Measurements from ENCODE around the gene ABCC10.
A peak's percentile ranks its signal among the peaks of the same experiment; 100 is the strongest.

ABCC10 gene

DNA sequence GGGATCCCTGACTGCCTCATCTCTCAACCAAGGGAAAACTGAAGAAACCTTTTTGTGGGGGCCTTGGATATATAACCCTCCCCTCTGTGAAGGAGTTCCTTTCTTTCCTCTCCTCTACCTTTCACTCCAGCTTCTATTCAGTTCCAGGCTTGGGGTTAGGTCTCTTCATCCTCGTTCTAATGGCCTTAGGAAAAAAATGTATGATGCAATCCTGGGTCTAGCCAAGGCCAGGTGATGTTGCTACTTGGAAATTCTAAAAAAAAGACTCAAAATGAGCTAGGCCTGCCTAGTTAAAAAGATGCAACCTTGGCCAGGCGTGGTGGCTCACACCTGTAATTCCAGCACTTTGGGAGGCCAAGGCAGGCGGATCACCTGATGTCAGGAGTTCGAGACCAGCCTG lies 7.6 kb downstream of the ABCC10 start:
- DNase-seq (ENCODE audit: extremely low read depth, low read depth) = no peak
- no peak overlapping the region for H3K4me3 ChIP-seq (replicated peaks; ENCODE audit: low read depth, low read length)
- TF ChIP-seq, protein P1, sequence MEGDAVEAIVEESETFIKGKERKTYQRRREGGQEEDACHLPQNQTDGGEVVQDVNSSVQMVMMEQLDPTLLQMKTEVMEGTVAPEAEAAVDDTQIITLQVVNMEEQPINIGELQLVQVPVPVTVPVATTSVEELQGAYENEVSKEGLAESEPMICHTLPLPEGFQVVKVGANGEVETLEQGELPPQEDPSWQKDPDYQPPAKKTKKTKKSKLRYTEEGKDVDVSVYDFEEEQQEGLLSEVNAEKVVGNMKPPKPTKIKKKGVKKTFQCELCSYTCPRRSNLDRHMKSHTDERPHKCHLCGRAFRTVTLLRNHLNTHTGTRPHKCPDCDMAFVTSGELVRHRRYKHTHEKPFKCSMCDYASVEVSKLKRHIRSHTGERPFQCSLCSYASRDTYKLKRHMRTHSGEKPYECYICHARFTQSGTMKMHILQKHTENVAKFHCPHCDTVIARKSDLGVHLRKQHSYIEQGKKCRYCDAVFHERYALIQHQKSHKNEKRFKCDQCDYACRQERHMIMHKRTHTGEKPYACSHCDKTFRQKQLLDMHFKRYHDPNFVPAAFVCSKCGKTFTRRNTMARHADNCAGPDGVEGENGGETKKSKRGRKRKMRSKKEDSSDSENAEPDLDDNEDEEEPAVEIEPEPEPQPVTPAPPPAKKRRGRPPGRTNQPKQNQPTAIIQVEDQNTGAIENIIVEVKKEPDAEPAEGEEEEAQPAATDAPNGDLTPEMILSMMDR (IDR thresholded peaks at IDR 0.05; ENCODE audit: low read depth, low read length, missing control alignments) = no peak

DNA sequence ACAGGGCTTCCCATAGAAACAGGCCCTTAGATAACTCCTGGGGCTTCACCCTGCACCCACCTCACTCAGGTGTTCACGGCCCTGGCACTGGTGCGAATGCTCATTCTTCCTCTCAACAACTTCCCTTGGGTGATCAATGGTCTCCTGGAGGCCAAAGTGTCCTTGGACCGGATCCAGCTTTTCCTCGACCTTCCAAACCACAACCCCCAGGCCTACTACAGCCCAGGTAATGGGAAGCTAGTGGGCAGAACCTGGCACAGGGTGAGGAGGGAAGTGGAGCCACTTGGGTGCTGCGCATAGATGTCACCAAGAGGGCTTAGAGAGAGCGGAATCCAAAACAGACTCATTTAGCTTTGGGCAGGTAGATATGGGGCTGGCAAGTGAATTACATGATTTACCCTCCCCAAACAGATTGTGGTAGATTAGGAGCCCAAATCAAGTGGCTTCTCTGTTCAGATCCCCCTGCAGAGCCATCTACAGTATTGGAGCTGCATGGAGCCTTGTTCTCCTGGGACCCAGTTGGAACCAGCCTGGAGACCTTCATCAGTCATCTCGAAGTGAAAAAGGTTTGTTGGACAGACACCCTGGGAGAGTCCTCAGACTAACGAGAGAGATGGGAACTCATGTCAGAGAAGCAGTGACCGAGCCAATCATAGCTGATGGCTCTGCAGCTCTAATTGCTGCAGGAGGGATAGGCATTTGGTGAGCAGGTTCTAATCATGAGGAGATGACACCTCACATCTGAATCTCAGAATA lies 8.5 kb downstream of the ABCC10 start:
- TF ChIP-seq, protein P1 (IDR thresholded peaks at IDR 0.05; ENCODE audit: low read depth, low read length, missing control alignments) = no peak
- no peak for DNase-seq (ENCODE audit: extremely low read depth, low read depth)
- no peak overlapping the region for H3K4me3 ChIP-seq (replicated peaks; ENCODE audit: low read depth, low read length)

- TF ChIP-seq, protein P1 (IDR thresholded peaks at IDR 0.05; ENCODE audit: low read depth, low read length, missing control alignments) = no peak
- DNase-seq (ENCODE audit: extremely low read depth, low read depth) = peak; percentile 78
- H3K4me3 ChIP-seq (replicated peaks; ENCODE audit: low read depth, low read length) = no peak overlapping the region
Measured at GRCh38 chr6:43436577-43437282, 9.4 kb downstream of the ABCC10 start.

DNA sequence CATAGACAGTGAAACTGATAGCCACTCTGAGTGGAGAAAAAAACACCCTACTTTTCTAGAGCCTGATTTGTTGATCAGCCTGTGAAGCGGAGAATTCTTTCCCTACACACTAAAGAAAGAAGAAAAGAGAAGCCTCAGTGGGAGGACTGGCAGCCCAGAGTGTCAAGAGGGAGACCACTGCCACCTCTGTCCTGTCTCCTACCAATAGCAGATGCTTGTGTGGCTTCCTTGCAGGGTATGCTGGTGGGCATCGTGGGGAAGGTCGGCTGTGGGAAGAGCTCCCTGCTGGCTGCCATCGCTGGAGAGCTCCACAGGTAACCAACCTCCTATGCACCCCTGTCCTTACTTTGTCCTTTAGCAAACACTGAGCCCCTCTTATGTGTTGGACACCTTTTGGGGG lies 10.4 kb downstream of the ABCC10 start:
- no peak for DNase-seq (ENCODE audit: extremely low read depth, low read depth)
- TF ChIP-seq, protein P1 (IDR thresholded peaks at IDR 0.05; ENCODE audit: low read depth, low read length, missing control alignments) = no peak
- no peak overlapping the region for H3K4me3 ChIP-seq (replicated peaks; ENCODE audit: low read depth, low read length)

DNA sequence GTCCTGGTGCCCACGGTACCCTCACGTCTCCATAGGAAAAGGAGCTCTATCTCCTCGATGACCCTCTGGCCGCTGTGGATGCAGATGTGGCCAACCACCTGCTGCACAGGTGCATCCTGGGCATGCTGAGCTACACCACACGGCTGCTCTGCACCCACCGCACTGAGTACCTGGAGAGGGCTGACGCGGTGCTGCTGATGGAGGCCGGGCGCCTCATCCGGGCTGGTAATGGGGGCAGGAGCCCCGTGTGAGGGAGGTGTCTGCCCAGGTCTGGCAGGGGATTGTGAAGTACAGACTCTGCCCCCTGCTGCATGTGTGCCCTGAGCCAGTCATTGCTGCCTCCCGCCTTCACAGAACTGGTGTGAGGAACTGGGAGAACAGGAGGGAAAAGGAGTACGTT lies 15.6 kb downstream of the ABCC10 start:
- H3K4me3 ChIP-seq (replicated peaks; ENCODE audit: low read depth, low read length) = no peak overlapping the region
- TF ChIP-seq, protein P1 (IDR thresholded peaks at IDR 0.05; ENCODE audit: low read depth, low read length, missing control alignments) = no peak
- DNase-seq (ENCODE audit: extremely low read depth, low read depth) = no peak

- DNase-seq (ENCODE audit: extremely low read depth, low read depth) = peak; percentile 60
- no peak overlapping the region for H3K4me3 ChIP-seq (replicated peaks; ENCODE audit: low read depth, low read length)
- TF ChIP-seq, protein P1 (IDR thresholded peaks at IDR 0.05; ENCODE audit: low read depth, low read length, missing control alignments) = no peak
Measured at GRCh38 chr6:43444036-43444435, 16.7 kb downstream of the ABCC10 start.
